GM18861 (cell line): Measurements from ENCODE around the gene RPSA.
"Not testable (repeated sequence)": the region's sequence is repeated elsewhere in the genome, so short reads cannot be mapped to it uniquely, and the experiment has no call there.

Experiments
- ATAC-seq: cut with Tn5 transposase; IDR thresholded peaks from one replicate; pipeline ENCODE4 v1.9.1; 2021; ENCODE audit not compliant: unreplicated experiment

The RPSA gene

DNA sequence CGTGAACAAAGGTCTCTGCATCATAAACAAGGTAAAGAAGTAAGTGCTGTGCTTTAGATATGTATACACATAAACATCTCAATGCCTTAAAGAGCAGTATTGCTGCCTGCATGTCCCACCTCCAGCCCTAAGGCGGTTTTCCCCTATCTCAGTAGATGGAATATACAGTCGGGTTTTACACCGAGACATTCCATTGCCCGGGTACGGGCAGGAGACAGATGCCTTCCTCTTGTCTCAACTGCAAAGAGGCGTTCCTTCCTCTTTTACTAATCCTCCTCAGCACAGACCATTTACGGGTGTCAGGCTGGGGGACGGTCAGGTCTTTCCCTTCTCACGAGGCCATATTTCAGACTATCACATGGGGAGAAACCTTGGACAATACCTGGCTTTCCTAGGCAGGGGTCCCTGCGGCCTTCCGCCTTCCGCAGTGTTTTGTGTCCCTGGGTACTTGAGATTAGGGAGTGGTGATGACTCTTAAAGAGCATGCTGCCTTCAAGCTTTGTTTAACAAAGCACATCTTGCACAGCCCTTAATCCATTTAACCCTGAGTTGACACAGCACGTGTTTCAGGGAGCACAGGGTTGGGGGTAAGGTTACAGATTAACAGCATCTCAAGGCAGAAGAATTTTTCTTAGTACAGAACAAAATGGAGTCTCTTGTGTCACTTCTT lies 12.2 kb downstream of the RPSA start:
- not testable (repeated sequence) for ATAC-seq

DNA sequence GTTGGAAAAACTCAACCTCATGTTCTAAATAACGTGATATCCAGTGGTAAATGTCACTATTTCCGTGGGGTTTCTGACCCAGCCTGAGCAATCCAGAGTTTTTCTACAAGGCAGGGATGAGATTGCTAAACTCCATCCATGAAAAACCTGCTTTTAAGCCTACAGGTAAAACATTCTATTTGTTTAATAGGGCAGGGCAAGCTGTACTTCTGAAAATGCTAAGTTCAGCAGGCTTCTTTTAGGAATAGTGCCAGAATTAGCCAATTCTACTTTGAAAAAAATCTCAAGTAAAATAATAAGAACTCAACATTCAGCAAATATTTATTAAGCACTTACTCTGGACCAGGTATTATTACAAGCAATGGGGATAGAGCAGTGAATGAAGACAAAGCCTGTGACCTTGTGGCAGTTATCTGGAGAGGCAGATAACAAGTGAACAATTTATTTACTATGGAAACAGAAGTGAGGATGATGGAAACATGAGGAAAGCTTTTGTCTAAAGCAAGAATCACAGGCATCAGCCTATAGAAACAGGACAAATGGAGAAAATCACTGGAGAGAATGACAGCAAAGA lies 13.3 kb downstream of the RPSA start:
- ATAC-seq = no peak

DNA sequence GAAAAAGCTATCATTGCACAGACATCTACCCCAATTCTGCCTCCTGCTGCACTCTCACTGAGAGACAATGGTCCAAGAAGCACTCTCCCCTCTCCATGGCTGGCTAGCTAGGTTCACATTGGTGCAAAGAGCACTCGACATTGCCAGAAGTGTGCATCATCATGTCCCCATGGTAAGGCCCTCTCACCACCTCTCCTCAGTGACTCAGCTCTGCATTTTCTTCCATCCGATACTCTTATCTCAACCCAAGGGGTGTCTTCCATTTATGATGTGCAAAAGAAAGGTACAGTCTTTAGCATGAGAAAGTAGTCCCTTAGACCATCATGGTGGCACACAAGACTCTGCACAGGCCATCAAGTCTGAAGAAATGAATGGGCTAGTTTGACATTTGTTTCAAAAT lies 14.0 kb downstream of the RPSA start:
- no peak for ATAC-seq

DNA sequence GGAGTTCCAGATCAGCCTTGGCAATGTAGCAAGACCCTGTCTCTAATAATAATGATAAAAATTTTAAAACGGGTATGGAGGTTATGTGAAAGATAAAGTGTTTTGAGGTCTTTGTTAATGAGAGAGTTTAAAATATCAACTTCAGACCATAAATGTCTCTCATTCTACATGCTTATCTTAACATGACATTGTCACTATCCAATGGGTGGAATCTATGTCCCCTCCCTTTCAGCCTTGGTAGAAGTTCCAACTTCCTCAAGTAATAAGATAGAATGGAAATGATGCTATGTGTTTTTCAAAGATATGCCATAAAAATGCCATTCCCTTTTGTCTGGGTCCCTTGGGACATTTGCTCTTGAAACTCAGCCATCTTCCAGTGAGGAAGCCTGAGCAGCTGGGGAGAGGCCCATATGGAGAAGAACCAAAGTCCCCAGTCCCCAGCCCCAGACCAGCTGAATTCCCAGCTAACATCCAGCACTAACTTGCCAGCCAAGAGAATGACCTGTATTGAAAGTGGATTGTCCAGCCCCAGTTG lies 17.0 kb downstream of the RPSA start:
- ATAC-seq = no peak

DNA sequence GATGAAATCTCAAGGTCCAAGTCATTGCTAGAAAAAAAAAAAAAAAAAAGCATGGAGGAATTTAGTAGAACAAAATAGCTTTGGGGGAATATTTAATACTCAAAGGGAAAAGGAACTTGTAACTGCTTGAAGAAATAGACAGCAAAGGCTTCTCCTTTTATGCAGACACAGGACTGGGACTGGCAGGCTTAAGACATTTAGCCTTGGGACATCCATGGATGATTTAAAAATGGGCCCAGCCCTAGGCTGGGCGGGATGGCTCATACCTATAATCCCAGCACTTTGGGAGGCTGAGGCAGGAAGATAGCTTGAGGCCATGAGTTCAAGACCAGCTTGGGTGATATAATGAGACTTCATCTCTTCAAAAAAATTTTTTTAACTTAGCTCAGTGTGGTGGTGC lies 19.8 kb downstream of the RPSA start:
- no peak for ATAC-seq

DNA sequence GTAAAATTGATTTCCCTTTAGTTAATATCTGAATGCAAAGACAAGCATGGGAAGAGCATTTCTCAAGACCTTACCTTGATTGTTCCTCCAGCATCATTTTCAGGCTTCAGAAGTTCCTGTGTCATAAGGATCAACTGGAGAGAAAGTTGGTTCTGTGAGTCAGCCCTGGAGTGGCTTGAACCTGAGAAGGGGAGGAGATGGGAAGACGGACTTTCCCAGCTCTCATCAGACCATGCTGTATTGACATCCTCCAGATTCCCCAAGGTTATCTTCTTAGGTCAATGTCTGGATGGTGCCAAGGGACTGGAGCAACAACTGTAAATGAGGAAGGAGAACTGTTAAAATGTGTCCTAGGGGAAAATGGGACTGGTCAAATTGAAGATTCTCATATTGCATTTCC lies 21.0 kb downstream of the RPSA start:
- ATAC-seq = no peak

DNA sequence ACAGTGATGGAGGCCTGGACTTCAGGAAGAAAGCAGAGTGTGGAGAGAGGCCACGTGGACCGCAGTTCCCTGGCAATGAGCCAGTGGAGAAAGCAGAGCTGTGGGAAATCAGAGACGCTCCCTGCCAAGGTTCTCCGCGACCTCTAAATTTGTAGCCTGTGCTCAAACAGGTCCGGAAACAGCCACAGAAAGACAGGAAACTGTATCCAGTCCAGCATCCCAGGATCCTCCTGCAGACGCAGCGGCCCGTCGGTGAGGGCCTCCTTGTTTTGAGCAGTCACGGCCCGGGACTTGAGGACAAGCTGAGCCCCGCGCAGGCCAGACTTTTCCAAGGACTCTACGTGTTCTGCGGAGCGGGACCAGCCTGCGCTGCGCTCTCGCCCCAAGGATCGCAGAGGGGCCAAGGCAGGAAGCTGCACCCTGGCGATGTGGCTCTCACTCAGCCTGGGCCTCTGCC lies 22.3 kb downstream of the RPSA start:
- no peak for ATAC-seq

DNA sequence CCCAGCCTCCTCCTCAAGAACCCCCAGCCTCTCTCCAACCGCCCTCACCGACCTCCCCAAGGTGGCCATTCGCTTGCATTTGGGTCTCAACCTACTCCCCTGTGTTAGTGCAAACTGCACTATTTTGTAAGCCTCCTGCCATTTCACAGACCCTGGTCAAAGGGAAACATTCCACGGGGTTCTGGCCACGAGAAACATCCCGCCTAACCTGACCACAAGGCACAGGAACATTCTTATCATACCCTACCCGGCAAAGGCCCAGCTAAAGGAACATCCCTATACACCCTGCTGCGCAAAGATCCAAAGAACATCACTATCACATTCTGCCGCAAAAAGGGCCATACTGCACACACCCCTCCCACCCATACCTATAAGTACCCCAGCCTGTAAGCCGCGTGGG lies 22.9 kb downstream of the RPSA start:
- no peak for ATAC-seq

DNA sequence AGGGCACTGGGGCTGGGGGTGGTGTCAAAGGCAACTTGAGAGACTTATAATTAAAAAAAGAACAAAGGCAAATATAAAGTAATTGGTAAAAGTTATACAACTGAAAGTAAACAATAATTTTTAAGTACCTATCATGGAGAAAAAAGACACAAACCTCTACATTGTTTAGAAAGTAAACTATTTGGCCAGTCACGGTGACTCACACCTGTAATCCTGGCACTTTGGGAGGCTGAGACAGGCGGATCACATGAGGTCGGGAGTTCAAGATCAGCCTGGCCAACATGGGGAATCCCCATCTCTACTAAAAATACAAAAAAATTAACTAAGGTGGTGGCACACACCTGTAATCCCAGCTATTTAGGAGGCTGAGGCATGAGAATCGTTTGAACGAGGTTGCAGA lies 25.8 kb downstream of the RPSA start:
- no peak for ATAC-seq

DNA sequence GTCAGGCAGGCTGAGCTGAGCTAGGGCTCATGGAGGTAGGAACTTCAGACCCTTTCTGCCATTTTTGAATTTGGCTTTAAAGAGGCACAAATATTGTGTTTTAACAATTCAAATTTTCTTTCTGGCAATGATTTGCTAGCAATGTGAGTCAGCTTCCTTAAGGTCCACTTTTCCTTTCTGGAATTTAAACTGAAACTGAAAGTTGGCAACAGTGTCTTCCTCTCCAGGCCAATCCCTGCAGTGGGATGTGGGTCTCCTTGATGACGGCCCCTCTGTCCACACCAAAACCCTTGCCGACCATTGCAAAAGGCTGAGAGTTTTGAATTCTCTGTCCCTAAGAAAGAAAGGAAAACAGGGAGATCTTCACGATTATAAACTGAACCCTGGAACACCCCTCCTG lies 27.1 kb downstream of the RPSA start:
- ATAC-seq = no peak

DNA sequence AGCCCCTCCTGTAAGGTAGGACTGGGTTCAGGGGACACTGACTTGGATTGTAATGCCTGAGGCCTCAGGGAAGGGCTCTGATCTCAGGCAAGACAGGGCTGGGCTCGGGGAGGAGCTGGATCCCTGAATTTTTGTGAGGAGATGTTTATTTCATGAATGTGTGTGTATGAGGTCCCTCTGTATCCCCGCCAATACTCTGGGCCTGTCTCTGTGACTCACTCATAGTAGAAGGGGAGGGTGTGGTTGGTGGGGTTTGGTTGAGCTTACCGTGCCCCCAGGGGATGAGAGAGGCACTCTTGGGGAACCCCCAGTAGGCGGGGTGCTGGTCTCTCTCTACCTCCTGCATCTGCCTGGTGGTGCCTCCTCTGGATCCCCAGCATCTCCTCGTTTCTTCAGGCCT lies 28.1 kb downstream of the RPSA start:
- ATAC-seq = peak; percentile 91

DNA sequence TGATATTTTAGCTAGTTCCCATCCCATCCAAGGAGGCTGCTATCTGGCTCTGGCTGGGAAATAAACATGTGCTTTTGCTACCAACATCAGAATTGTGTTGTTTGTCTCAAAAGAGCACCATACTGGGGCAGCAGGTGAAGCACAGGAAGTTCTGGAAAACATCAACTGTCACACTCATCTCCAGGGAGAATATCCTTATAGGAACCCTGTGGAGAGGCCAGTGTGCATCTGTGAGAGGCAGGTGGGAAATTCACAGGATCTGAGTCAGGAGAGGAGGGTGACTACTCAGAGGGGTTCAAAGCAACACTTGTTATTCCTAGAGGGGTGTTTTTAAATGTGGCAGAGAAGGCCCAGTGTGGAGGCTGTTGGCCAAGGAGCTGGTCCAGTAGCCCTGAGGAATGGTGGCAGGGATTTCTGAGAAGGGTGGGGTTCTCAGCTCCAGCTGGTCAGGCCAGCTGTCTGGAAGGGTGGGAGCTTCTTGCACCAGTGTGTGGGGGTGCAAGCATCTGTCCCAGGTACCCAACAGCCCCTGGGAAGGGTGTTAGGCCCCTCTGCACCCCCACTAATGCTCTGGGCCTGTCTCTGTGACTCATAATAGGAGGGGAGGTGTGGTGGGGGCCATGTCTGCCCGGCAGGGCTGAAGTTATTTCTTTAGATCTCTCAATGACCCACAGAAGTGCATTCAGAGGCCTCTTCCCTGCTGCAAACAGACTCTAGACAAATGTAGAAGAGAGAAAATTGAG lies 28.7 kb downstream of the RPSA start:
- no peak for ATAC-seq

DNA sequence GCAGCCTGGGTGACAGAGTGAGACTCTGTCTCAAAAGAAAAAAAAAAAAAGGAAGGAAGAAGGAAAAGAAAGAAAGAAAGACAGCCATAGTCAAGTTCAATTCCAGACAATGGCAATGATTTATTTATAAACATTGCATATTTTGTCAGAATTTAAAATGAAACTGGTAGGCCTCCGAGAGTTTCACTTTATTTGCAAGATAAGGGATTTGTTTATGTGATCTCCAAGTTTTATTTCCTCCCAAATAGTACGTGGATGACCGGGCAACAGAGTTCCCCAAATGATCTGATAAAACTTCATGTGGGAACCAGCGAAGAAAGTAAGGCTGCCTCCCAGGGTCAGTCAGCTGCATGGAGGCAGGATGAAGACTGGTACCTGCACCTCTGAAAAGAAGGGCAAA lies 32.4 kb downstream of the RPSA start:
- no peak for ATAC-seq

DNA sequence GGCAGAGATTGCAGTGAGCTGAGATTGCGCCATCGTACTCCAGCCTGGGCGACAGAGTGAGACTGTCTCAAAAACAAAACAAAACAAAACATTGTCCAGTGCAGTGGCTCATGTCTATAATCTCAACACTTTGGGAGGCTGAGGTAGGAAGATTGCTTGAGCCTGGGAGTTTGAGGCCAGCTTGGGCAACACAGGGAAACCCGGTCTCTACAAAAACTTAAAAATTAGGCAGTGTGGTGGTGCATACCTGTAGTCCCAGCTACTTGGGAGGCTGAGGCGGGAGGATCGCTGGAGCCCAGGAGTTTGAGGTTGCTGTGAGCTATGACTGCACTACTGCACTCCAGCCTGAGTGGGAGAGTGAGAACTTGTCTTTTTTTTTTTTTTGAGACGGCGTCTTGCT lies 33.8 kb downstream of the RPSA start:
- no peak for ATAC-seq

DNA sequence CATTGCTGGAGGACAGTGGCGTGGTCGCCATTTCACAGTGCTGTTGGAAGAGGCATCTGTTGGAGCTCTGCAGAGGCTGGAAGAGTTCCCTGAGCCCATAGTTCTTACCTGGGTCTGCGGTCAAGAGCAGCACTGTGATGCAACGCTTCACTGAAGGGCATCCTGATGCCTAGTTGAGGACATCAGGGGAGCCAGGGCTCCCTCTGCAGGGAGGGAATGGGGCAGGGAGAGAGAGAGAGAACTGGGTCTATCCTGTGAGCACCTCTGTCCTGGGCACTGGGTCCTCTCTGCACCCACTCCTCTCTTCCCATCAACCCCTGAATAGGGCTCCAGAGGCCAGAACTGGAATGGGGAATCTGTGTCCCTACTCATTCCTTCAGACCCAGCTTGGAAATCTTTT lies 37.0 kb downstream of the RPSA start:
- no peak for ATAC-seq

DNA sequence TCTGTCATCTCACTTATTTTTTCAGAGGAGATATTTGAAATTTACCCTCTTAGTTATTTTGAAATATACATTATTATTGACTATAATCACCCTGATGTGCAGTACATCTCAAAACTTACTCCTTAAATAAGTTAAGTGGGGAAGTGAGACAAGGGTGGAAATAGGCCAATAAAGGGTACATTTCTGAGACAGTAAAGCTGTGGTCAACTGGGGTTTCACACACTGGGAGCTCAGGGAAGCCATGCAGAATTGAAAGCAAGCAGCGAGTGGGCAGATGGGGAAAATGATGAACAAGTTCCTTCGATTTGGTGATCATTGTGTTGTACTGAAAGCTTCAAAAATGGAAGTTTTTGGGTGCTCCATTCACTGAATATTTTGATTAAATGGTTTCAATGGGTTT lies 39.4 kb downstream of the RPSA start:
- no peak for ATAC-seq

DNA sequence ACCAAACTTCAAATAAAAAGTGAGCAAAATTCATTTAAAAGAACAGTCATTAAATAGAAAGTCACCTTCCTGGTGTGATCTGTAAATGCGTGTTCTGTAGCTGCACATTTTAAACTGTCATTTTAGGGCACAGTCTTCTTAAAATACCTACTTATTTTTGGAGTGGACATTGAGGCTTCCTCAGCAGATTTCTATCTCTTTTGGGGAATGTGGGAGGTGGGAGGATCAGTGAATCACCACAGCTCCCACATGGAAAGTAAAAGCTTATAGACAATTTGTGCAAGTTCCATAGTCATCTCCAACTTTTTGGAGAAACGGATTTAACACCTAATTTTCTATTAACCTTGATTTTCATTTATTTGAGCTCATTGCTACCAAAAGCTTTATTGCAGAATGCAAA lies 39.9 kb downstream of the RPSA start:
- ATAC-seq = no peak

DNA sequence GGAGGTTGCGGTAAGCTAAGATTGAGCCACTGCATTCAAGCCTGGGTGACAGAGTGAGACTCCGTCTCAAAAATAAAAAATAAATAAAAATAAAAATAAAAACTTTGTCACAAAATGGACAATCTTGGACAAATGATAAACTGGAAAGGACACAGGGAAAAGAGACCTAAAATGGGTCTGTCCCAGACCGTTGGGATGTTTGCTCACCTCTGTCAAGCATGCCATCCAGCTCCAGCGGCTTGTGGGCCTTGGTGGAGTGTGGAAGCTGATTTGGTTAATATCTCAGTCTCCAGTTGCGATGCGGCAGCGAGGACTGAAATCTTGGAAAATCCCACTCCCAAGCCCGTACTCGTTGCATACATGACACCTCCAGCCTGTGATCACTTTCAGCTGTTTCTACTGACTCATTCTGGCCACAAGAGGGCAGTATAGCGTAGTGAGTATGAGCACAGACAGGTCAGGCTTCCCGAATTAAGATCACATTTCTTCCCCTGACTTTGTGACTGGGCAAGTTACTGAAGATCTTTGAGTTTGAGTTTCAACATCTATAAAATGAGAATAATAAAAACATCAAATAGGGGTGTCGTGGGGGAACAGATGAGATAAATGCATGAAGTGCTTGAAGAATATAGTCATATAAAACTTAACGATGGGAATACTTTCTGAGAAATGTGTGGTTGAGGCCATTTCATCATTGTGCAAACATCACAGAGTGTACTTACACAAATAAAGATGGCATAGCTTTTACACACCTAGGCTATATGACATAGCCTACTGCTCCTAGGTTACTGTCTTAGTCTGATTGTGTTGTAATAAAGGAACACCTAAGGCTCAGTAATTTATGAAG lies 41.3 kb downstream of the RPSA start:
- ATAC-seq = peak; percentile 86

DNA sequence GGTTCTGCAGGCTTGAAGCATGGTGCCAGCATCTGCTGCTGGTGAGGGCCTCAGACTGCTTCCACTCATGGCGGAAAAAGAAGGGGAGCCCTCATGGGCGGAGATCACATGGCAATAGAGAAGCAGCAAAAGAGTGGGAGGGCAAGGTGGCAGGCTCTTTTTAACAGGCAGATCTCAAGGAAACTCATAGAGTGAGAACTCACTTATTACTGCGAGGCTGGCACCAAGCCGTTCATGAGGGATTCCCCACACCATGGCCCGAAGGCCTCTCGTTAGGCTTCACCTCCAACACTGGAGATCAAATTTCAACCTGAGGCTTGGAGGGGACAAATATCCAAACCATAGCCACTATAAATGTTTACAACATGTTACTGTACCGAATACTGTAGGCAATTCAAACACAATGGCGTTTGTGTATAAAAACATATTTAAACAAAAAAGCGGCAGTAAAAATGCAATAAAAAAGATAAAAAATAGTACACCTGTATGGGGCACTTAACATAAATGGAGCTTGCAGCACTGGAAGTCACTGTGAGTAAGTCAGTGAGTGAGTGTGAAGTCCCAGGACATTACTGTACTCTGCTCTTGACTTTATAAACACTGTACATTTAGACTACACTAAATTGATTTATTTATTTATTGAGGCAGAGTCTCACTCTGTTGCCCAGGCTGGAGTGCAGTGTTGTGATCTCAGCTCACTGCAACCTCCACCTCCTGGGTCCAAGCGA lies 42.1 kb downstream of the RPSA start:
- no peak for ATAC-seq

DNA sequence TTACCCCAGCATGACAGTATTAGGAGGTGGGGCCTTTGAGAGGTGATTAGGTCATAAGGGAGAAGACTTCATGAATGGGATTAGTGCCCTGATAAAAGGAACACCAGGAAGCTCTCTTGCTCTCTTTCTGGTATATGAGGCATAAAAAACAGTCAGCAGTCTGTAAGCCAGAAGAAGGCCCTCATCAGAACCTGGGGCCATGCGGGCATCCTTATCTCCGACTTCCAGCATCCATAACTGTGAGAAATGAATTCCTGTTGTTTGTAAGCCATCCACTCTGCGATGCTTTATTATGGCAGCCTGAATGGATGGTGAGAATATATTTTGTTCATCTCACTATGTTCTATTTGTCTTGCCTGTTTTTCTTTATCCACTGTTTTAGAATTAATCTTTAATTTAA lies 43.3 kb downstream of the RPSA start:
- ATAC-seq = no peak

DNA sequence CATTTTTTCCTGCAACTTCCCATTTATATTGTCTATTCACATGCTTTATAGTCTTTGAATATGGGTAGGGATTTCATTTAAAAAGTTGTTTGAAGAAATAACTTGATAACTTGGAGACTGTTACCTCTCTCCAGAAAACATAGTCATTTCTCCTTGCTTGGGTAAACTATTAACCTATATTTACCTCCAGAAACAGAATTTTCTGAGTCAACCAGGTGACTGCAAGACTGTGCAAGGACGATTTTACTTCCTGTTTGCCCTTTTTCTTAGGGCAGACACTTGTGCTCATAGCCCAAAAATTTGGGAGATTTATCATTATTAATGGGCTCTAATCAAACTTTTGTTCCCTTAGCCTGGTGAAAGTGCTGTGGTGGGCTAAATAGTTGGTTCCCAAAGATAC lies 46.6 kb downstream of the RPSA start:
- peak; percentile 96 for ATAC-seq
